Endodermal cell (in vitro differentiated cells): Measurements from ENCODE around the gene TCFL5. TPM values are rescaled to one million over a fixed set of nuclear protein-coding genes. Genes with fewer than 3 reads are reported as not detected.

Source experiments
- DNase-seq: peaks from one replicate; pipeline ENCODE4 v3.0.0-alpha.2; 2017
- H3K27ac ChIP-seq: 2 replicates; pipeline ENCODE4 v1.5.1; 2013; ENCODE audit warnings: mild to moderate bottlenecking, low read depth, low read length, moderate library complexity
- H3K27me3 ChIP-seq: 2 replicates; pipeline ENCODE4 v1.6.1; 2013; ENCODE audit warnings: mild to moderate bottlenecking, low read length, moderate library complexity; ENCODE audit not compliant: insufficient read depth, control insufficient read depth, poor library complexity, severe bottlenecking
- H3K36me3 ChIP-seq: 2 replicates; pipeline ENCODE4 v1.7.0; 2013; ENCODE audit warnings: mild to moderate bottlenecking, low read length, moderate library complexity; ENCODE audit not compliant: control insufficient read depth, insufficient read depth
- H3K4me1 ChIP-seq: one replicate; pipeline ENCODE4 v1.7.0; 2013; ENCODE audit warnings: low read length; ENCODE audit not compliant: control insufficient read depth, insufficient read depth
- H3K4me3 ChIP-seq: 2 replicates; pipeline ENCODE4 v1.5.1; 2013; ENCODE audit warnings: mild to moderate bottlenecking, low read length, moderate library complexity
- H3K9ac ChIP-seq: 2 replicates; pipeline ENCODE4 v1.6.1; 2013; ENCODE audit warnings: mild to moderate bottlenecking, low read length, moderate library complexity; ENCODE audit not compliant: poor library complexity, severe bottlenecking; ENCODE audit errors: extremely low read depth
- H3K9me3 ChIP-seq: 2 replicates; pipeline ENCODE4 v1.6.1; 2013; ENCODE audit warnings: mild to moderate bottlenecking, low read length, moderate library complexity; ENCODE audit not compliant: control insufficient read depth
- H3K27ac Mint-ChIP-seq: 2 replicates; pipeline ENCODE4 v1.8.0; 2020; ENCODE audit warnings: mixed read lengths
- H3K27me3 Mint-ChIP-seq: 2 replicates; pipeline ENCODE4 v1.8.0; 2021; ENCODE audit warnings: mild to moderate bottlenecking, mixed read lengths; ENCODE audit not compliant: insufficient read depth
- H3K36me3 Mint-ChIP-seq: 2 replicates; pipeline ENCODE4 v1.8.0; 2020; ENCODE audit warnings: low read depth, mixed read lengths
- H3K4me1 Mint-ChIP-seq: 2 replicates; pipeline ENCODE4 v1.8.0; 2020; ENCODE audit warnings: mixed read lengths
- H3K4me3 Mint-ChIP-seq: 2 replicates; pipeline ENCODE4 v1.8.0; 2020; ENCODE audit warnings: mild to moderate bottlenecking, moderate library complexity, mixed read lengths
- H3K9me3 Mint-ChIP-seq: 2 replicates; pipeline ENCODE4 v1.8.0; 2020; ENCODE audit warnings: mild to moderate bottlenecking, mixed read lengths
- CTCF ChIP-seq: fragments of 200-600 bp; sonication (generic); conservative IDR thresholded peaks from 2 replicates; pipeline ENCODE4 v1.5.0; 2021; ENCODE audit warnings: antibody characterized with exemption, mild to moderate bottlenecking
- WGBS, 2 experiments: methylation state at CpG; one replicate each; pipeline versions ENCODE4 v1.1.5 to v1.1.7; 2013; ENCODE audit warnings: missing lambda C conversion rate in 2 of 2, mixed read lengths in 1 of 2; ENCODE audit not compliant: insufficient coverage in 1 of 2, insufficient read length in 1 of 2; 5-methylcytosine and 5-hydroxymethylcytosine counted together
- total RNA-seq, 2 donors: library from RNA; stranded (reverse); fragmentation: NEBNext Ultra II Directional in 1 of 2; extraction: Animal tissue kit (Norgen Biotek cat#: 25700) in 1 of 2; gene quantifications; 2 replicates in 1 of 2; 3 replicates in 1 of 2; pipeline ENCODE4 v1.2.1, GENCODE V29; 2021

The TCFL5 gene
- total RNA-seq, 2 donors from 2014 or later, result 15.8 to 17.4 TPM

- 89 to 96% methylated on average over 5 to 10 of the region's 10 CpGs for WGBS, 2 experiments
- Histone ChIP-seq H3K27me3 (no peaks in the 10 kb centered on the region), H3K27ac (no peak overlapping the region), H3K9ac (no peak overlapping the region), H3K9me3 (no peaks in the 10 kb centered on the region), H3K4me1 (no peaks in the 10 kb centered on the region), H3K4me3 (no peak overlapping the region), H3K36me3 (peaks cover 21% of the 10 kb centered on the region)
- no peaks in the 10 kb centered on the region for H3K9me3 Mint-ChIP-seq
- H3K27ac Mint-ChIP-seq, result no peak overlapping the region
- no peak overlapping the region for H3K4me3 Mint-ChIP-seq
- no peak for TF ChIP-seq CTCF
- no peaks in the 10 kb centered on the region for H3K27me3 Mint-ChIP-seq
- DNase-seq, result no peak
- no peaks in the 10 kb centered on the region for H3K4me1 Mint-ChIP-seq
- peaks cover 33% of the 10 kb centered on the region for H3K36me3 Mint-ChIP-seq
These were observed 18.0 kb downstream of the TCFL5 start for GRCh38 chr20:62843656-62844055.

- H3K36me3 ChIP-seq, result peaks cover 32% of the 10 kb centered on the region
- H3K27me3 Mint-ChIP-seq, result no peaks in the 10 kb centered on the region
- TF ChIP-seq CTCF, result no peak
- no peaks in the 10 kb centered on the region for H3K9me3 ChIP-seq
- no peaks in the 10 kb centered on the region for H3K4me1 ChIP-seq
- peaks cover 39% of the 10 kb centered on the region for H3K36me3 Mint-ChIP-seq
- WGBS, 2 experiments, result 93 to 94% methylated on average over 16 of the region's 16 CpGs
- no peak overlapping the region for H3K9ac ChIP-seq
- H3K4me3 Mint-ChIP-seq, result no peak overlapping the region
- no peaks in the 10 kb centered on the region for H3K4me1 Mint-ChIP-seq
- no peak overlapping the region for H3K27ac ChIP-seq
- H3K4me3 ChIP-seq, result no peak overlapping the region
- no peaks in the 10 kb centered on the region for H3K27me3 ChIP-seq
- H3K27ac Mint-ChIP-seq, result no peak overlapping the region
- no peak for DNase-seq
- H3K9me3 Mint-ChIP-seq, result no peaks in the 10 kb centered on the region
These were observed 19.9 kb downstream of the TCFL5 start for GRCh38 chr20:62841705-62842212.

- no peak overlapping the region for H3K4me3 ChIP-seq
- no peak overlapping the region for H3K9ac ChIP-seq
- H3K27me3 ChIP-seq, result no peaks in the 10 kb centered on the region
- Mint-ChIP-seq H3K9me3 (no peaks in the 10 kb centered on the region), H3K4me3 (no peak overlapping the region), H3K27ac (no peak overlapping the region), H3K27me3 (no peaks in the 10 kb centered on the region), H3K4me1 (no peaks in the 10 kb centered on the region), H3K36me3 (peaks cover 34% of the 10 kb centered on the region)
- no peaks in the 10 kb centered on the region for H3K4me1 ChIP-seq
- H3K27ac ChIP-seq, result no peak overlapping the region
- WGBS, 2 experiments, result 94 to 95% methylated on average over 30 to 44 of the region's 45 CpGs
- no peaks in the 10 kb centered on the region for H3K9me3 ChIP-seq
- peaks cover 34% of the 10 kb centered on the region for H3K36me3 ChIP-seq
- TF ChIP-seq CTCF, result no peak
- no peak for DNase-seq
These were observed 21.1 kb downstream of the TCFL5 start for GRCh38 chr20:62840244-62841197.
